ENCODE data around the gene ADAMTS17. TPM values are rescaled to one million over a fixed set of nuclear protein-coding genes. Genes with fewer than 3 reads are reported as not detected.

Gene ADAMTS17
- 0.06 to 0.15 TPM (median 0.09 TPM) in 4 of 5 replicates, not detected in the other for total RNA-seq (2022; extraction: Qiagen RNA extraction)

GRCh38 chr15:100341750-100342560 lies at the start of gene ADAMTS17:
TSS of gene ADAMTS17 (minus strand) at chr15:100341975. CDS start at chr15:100341899, 76 bp downstream.

Other genes with a start within 250 kb of the ADAMTS17 start
- gene CERS3, start 187.0 kb upstream of the ADAMTS17 start, total RNA-seq (2022; extraction: Qiagen RNA extraction): not detected in 5 replicates